Suprapubic skin (tissue), 3 donors: ENCODE results near the gene GABRB3.

Experiments
- CTCF ChIP-seq, 2 donors: fragments of 200-600 bp in 1 of 2; fragments of 450-650 bp in 1 of 2; sonication (generic) in 1 of 2; IDR thresholded peaks; one replicate each; pipeline ENCODE4 v1.5.1; 2016 to 2019; ENCODE audit warnings: antibody characterized with exemption in 2 of 2, mild to moderate bottlenecking in 1 of 2, moderate library complexity in 1 of 2
- POLR2A ChIP-seq, 2 donors: fragments of 450-650 bp; IDR thresholded peaks; one replicate each; pipeline ENCODE4 v1.6.1; 2017; ENCODE audit warnings: antibody characterized with exemption in 2 of 2, mild to moderate bottlenecking in 2 of 2, moderate library complexity in 2 of 2

- TF ChIP-seq CTCF (IDR thresholded peaks at IDR 0.05) (no peak), POLR2A (IDR thresholded peaks at IDR 0.05) (no peak)
Observed at GRCh38 chr15:26662283-26662682, 110.6 kb downstream of the GABRB3 start.
